ENCODE measurements around the gene PLA1A.

The PLA1A gene

DNA sequence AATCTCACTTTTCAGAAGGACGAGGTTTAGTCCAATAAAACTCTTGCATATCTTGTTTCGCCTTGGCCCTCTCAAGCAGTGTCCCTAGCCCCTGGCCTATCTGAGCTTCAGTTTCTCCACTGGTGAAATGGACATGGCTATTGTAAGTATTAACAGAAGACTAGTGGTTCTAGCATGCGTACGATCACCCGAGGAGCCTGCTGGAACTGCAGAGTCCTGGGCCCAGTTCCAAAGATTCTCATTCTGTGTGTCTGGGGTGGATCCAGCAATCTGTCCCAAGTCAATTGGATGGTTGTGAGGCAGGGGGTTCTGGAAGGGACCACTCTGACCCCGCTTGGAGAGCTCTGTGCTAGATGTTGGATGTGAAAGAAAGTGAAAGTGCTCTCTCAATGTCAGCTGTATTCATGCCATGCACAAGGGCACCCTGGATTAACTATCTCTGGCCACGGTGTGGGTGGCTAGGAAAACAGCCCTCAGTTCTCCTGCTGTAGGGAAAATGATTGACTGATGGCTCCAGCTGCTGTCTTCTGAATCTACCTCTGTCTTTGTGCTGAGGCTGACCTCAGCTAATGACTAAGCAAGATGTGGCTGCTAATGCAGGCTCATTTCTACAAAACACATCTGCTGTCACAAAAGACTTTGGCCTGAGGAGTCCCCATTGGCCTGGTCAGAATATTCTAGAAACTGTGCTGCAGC lies 1.9 kb upstream of the PLA1A start:
- Histone ChIP-seq H3K36me3 (ENCODE audit: control insufficient read depth, insufficient read depth, low read length) (no peaks in the 10 kb centered on the region), H3K9me3 (ENCODE audit: control insufficient read depth, insufficient read depth, low read depth, low read length) (no peaks in the 10 kb centered on the region; the same call in 1 of the 2 replicates), H3K9ac (ENCODE audit: low read length) (no peak overlapping the region), H3K27me3 (ENCODE audit: control insufficient read depth, insufficient read depth, low read length) (no peaks in the 10 kb centered on the region), H3K4me1 (ENCODE audit: control insufficient read depth, insufficient read depth, low read length) (peaks cover 2% of the 10 kb centered on the region; the same call in 1 of the 2 replicates), H3K4me3 (ENCODE audit: low read depth, low read length) (no peak overlapping the region), H3K27ac (ENCODE audit: low read depth, low read length) (no peak overlapping the region)

DNA sequence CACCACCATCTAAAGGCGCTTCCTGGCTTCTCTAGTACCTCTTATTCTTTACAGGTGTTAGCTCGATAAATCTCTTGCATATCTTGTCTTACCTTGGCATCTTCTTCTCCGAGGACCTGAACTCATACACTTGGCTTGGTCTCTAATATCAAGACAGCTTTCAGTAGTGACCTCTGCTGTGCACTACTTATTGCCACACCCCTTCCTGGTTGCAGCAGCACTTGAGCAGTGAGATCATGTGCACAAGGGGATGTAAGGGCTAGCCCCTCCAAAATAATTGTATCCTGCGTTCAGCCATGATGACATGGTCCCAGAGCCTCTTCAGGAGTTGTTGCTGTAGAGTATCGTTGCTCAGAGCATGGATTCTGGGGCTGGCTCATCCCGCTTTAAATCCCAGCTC lies 1.3 kb upstream of the PLA1A start:
- H3K36me3 ChIP-seq (ENCODE audit: control insufficient read depth, insufficient read depth, low read length), result no peaks in the 10 kb centered on the region
- no peak overlapping the region for H3K27ac ChIP-seq (ENCODE audit: low read depth, low read length)
- H3K4me1 ChIP-seq (ENCODE audit: control insufficient read depth, insufficient read depth, low read length), result peaks cover 2% of the 10 kb centered on the region; the same call in 1 of the 2 replicates
- no peaks in the 10 kb centered on the region for H3K9me3 ChIP-seq (ENCODE audit: control insufficient read depth, insufficient read depth, low read depth, low read length)
- H3K4me3 ChIP-seq (ENCODE audit: low read depth, low read length), result no peak overlapping the region
- H3K9ac ChIP-seq (ENCODE audit: low read length), result no peak overlapping the region
- H3K27me3 ChIP-seq (ENCODE audit: control insufficient read depth, insufficient read depth, low read length), result no peaks in the 10 kb centered on the region

DNA sequence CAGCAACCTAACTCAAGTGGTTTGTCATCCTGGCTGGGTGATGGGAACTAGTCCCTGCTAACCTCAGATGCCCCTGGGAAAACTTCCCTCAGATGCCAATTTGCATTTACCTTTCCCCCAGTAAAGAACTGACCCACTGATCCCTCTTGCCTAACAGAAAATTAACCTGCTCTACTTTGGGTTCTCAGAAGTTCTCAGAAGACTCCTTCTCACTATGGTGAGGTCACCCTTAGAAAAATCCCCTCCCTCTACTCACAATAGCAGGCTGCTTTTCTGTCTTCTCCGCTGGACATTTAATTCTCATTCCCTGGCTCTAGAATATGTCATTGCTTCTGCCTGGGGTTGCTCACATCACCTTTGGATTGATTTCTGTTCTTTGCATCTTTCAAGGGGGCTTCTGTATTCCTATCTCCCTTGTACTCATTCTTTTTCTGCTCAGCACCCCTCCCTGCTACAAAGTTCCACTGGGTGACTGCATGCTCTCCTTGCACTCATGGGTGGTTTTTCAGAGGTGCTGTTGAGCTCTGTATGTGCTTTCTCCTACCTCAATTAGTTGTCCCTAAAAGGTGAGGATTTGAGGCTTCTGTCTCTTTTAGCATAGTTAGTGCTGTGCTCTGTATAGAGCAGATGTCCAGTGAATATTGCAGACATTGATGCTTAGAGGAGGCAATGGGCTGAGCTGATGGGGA lies 869 bp downstream of the PLA1A start:
- Histone ChIP-seq H3K9ac (ENCODE audit: low read length) (no peak overlapping the region), H3K9me3 (ENCODE audit: control insufficient read depth, insufficient read depth, low read depth, low read length) (no peaks in the 10 kb centered on the region), H3K36me3 (ENCODE audit: control insufficient read depth, insufficient read depth, low read length) (no peaks in the 10 kb centered on the region), H3K4me1 (ENCODE audit: control insufficient read depth, insufficient read depth, low read length) (peaks cover 11% of the 10 kb centered on the region), H3K27ac (ENCODE audit: low read depth, low read length) (no peak overlapping the region), H3K27me3 (ENCODE audit: control insufficient read depth, insufficient read depth, low read length) (no peaks in the 10 kb centered on the region), H3K4me3 (ENCODE audit: low read depth, low read length) (no peak overlapping the region)

DNA sequence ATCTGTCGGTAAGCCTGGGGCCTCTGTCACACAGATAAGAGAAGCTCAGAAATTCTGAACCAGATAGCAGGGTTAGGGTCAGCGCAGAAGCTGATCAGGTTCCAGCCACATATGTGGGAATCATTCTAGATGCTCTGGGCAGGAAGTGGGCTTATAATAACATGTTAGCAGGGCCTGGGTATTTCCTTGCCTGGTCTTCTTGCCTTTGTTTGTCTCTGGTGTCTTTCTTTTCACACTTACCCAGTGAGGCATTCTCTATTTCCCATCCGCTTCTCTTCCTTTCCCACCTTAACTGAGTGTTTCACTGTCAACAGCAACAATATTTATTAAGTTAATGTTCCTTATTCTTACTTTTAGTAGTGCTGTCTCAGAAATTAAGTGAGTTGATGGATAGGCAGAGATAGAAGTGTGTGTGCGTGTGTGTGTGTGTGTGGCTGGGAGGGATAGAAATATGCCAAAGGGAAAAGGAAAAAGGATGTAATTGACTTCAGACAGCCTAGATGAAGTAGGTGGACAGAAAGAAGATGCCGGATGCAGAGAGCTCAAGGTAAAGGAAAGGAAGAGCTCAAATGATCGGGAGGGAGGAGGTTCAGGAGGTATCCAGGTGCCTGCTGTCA lies 2.0 kb downstream of the PLA1A start:
- peaks cover 12% of the 10 kb centered on the region for H3K4me1 ChIP-seq (ENCODE audit: control insufficient read depth, insufficient read depth, low read length)

DNA sequence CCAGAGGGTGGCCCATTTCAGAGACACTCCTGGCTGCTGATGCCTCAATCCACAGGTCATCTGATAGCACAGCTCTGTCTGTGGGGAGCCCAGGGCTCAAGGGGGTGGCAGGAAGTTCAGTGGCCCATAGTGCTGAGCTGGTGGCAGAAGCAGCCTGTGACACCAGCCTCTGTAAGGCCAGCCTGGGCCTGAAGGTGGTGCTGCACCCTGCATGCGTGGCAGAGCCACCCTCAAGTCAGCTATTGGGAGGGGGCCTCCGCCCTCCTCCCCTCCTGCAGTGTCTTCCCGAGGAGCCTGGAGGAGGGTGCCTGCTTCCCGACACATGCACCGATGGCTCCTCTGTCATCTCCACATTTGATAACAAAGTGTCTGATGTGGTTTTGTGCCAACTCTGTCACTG lies 3.0 kb downstream of the PLA1A start:
- Histone ChIP-seq H3K9me3 (ENCODE audit: control insufficient read depth, insufficient read depth, low read depth, low read length) (no peaks in the 10 kb centered on the region), H3K4me3 (ENCODE audit: low read depth, low read length) (no peak overlapping the region), H3K4me1 (ENCODE audit: control insufficient read depth, insufficient read depth, low read length) (peaks cover 12% of the 10 kb centered on the region), H3K27ac (ENCODE audit: low read depth, low read length) (no peak overlapping the region), H3K36me3 (ENCODE audit: control insufficient read depth, insufficient read depth, low read length) (no peaks in the 10 kb centered on the region), H3K27me3 (ENCODE audit: control insufficient read depth, insufficient read depth, low read length) (no peaks in the 10 kb centered on the region), H3K9ac (ENCODE audit: low read length) (no peak overlapping the region)

More for the DNA sequence above, 2.0 kb downstream of the PLA1A start:
- Histone ChIP-seq H3K27ac (ENCODE audit: low read depth, low read length) (no peak overlapping the region), H3K4me3 (ENCODE audit: low read depth, low read length) (no peak overlapping the region), H3K27me3 (ENCODE audit: control insufficient read depth, insufficient read depth, low read length) (no peaks in the 10 kb centered on the region), H3K36me3 (ENCODE audit: control insufficient read depth, insufficient read depth, low read length) (no peaks in the 10 kb centered on the region), H3K9ac (ENCODE audit: low read length) (no peak overlapping the region), H3K9me3 (ENCODE audit: control insufficient read depth, insufficient read depth, low read depth, low read length) (no peaks in the 10 kb centered on the region)

DNA sequence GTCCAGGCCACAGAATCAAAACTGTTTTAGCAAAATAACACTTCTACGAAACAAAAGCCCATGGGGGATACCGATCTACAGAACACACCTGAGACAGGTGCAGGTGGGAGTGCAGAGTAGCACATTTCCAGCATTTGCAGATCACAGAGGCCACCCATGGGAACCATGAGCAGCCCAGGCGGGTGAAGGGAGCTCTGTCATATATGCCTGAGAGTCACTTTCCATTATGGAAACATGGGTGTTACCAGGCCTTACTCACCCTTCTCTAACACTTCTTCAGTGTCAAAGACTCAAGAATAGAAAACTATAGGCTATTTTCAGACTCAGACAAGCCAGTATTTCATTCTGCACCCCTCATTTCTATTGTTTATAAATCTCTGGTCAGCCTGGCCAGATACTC lies 3.5 kb downstream of the PLA1A start:
- Histone ChIP-seq H3K9ac (ENCODE audit: low read length) (no peak overlapping the region), H3K36me3 (ENCODE audit: control insufficient read depth, insufficient read depth, low read length) (no peaks in the 10 kb centered on the region), H3K4me1 (ENCODE audit: control insufficient read depth, insufficient read depth, low read length) (peaks cover 12% of the 10 kb centered on the region), H3K9me3 (ENCODE audit: control insufficient read depth, insufficient read depth, low read depth, low read length) (no peaks in the 10 kb centered on the region), H3K4me3 (ENCODE audit: low read depth, low read length) (no peak overlapping the region), H3K27me3 (ENCODE audit: control insufficient read depth, insufficient read depth, low read length) (no peaks in the 10 kb centered on the region), H3K27ac (ENCODE audit: low read depth, low read length) (no peak overlapping the region)

DNA sequence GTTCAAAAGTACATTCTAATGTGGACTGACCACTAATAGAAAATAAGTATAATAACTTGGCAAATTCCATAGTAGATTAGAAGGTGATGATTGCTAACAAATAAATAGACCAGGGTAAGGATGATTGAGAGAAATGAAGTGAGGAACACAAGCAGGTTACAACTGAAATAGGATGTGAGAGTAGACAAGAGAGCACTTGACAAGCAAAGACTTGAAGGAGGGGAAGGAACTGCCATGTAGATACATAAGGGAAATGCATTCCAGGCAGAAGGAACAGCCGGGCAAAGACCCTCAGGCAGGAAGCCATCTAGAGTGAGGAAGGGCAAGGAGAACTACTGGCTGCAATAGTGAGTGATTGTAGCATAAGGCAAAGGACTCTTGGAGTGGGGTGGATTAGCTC lies 5.0 kb downstream of the PLA1A start:
- Histone ChIP-seq H3K36me3 (ENCODE audit: control insufficient read depth, insufficient read depth, low read length) (no peaks in the 10 kb centered on the region), H3K9me3 (ENCODE audit: control insufficient read depth, insufficient read depth, low read depth, low read length) (no peaks in the 10 kb centered on the region), H3K27ac (ENCODE audit: low read depth, low read length) (no peak overlapping the region), H3K4me3 (ENCODE audit: low read depth, low read length) (no peak overlapping the region), H3K9ac (ENCODE audit: low read length) (no peak overlapping the region), H3K27me3 (ENCODE audit: control insufficient read depth, insufficient read depth, low read length) (no peaks in the 10 kb centered on the region), H3K4me1 (ENCODE audit: control insufficient read depth, insufficient read depth, low read length) (peaks cover 12% of the 10 kb centered on the region)

DNA sequence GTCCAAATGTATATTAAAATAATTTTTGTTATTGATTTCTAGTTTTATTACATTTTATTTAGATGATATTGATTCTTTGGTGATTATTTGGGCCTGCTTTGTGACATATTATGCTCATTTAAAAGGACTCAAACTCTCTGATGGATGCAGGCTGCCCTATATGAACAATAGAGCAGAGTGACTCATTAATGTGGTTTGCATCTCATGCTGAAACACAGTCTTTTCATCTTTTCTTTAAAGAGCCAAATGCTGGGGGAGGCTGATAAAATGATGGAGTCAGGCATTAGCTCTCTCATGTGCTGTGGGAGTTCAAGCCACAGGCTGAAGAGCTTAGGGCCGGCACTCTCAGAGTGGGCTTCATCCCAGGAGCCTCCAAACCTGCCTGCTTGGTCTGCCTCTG lies 7.2 kb downstream of the PLA1A start:
- no peaks in the 10 kb centered on the region for H3K27me3 ChIP-seq (ENCODE audit: control insufficient read depth, insufficient read depth, low read length)
- no peak overlapping the region for H3K4me3 ChIP-seq (ENCODE audit: low read depth, low read length)
- H3K27ac ChIP-seq (ENCODE audit: low read depth, low read length), result no peak overlapping the region
- no peaks in the 10 kb centered on the region for H3K9me3 ChIP-seq (ENCODE audit: control insufficient read depth, insufficient read depth, low read depth, low read length)
- no peak overlapping the region for H3K9ac ChIP-seq (ENCODE audit: low read length)
- H3K36me3 ChIP-seq (ENCODE audit: control insufficient read depth, insufficient read depth, low read length), result no peaks in the 10 kb centered on the region
- H3K4me1 ChIP-seq (ENCODE audit: control insufficient read depth, insufficient read depth, low read length), result peaks cover 18% of the 10 kb centered on the region

DNA sequence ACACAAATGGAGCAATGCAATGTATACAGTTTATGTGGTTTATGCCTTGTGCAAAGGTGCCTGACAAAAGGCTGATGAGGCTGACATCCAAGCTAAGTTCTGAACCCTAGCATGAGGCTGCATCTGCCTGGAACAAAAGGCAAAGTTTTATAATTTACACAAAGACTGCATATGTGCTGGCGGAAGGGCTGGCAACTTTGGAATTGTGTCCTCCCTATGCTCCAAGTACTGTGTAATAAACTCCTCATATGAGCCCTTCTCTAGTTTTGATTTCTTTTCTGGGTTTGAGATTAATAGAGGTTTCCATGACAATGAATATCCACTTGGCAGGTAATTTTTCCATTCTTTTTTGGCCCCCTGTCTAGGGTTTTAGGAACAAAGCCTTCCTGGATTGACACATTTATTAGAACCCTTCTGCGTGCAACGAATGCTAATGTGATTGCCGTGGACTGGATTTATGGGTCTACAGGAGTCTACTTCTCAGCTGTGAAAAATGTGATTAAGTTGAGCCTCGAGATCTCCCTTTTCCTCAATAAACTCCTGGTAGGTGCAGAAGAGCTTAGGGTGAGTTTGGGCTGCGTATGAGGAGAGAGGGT lies 10.8 kb downstream of the PLA1A start:
- H3K9me3 ChIP-seq (ENCODE audit: control insufficient read depth, insufficient read depth, low read depth, low read length), result no peaks in the 10 kb centered on the region
- H3K27ac ChIP-seq (ENCODE audit: low read depth, low read length), result no peak overlapping the region
- no peak overlapping the region for H3K9ac ChIP-seq (ENCODE audit: low read length)
- no peaks in the 10 kb centered on the region for H3K36me3 ChIP-seq (ENCODE audit: control insufficient read depth, insufficient read depth, low read length)
- H3K27me3 ChIP-seq (ENCODE audit: control insufficient read depth, insufficient read depth, low read length), result no peaks in the 10 kb centered on the region
- no peak overlapping the region for H3K4me3 ChIP-seq (ENCODE audit: low read depth, low read length)
- H3K4me1 ChIP-seq (ENCODE audit: control insufficient read depth, insufficient read depth, low read length), result peaks cover 8% of the 10 kb centered on the region; the same call in 1 of the 2 replicates

DNA sequence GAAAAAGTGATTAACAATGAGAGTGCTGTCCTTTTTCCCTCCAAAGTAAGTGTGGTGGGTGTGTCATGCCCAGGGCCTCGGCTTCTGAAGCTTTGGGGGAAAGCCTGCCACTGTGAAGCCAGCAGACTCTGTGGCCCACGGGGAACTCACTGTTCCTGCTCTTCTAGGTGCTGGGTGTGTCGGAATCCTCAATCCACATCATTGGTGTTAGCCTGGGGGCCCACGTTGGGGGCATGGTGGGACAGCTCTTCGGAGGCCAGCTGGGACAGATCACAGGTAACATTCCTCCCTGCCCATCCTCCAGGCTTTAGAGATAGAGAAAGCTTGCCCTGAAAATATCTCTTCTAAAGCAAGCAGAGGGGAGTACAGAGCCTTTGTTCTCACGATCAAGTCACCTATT lies 11.6 kb downstream of the PLA1A start:
- H3K4me3 ChIP-seq (ENCODE audit: low read depth, low read length), result no peak overlapping the region
- no peak overlapping the region for H3K9ac ChIP-seq (ENCODE audit: low read length)
- no peaks in the 10 kb centered on the region for H3K36me3 ChIP-seq (ENCODE audit: control insufficient read depth, insufficient read depth, low read length)
- H3K9me3 ChIP-seq (ENCODE audit: control insufficient read depth, insufficient read depth, low read depth, low read length), result no peaks in the 10 kb centered on the region
- H3K4me1 ChIP-seq (ENCODE audit: control insufficient read depth, insufficient read depth, low read length), result 0 out of 2 replicates have a peak, but pooled peaks cover 6% of the 10 kb centered on the region
- H3K27ac ChIP-seq (ENCODE audit: low read depth, low read length), result no peak overlapping the region
- no peaks in the 10 kb centered on the region for H3K27me3 ChIP-seq (ENCODE audit: control insufficient read depth, insufficient read depth, low read length)

DNA sequence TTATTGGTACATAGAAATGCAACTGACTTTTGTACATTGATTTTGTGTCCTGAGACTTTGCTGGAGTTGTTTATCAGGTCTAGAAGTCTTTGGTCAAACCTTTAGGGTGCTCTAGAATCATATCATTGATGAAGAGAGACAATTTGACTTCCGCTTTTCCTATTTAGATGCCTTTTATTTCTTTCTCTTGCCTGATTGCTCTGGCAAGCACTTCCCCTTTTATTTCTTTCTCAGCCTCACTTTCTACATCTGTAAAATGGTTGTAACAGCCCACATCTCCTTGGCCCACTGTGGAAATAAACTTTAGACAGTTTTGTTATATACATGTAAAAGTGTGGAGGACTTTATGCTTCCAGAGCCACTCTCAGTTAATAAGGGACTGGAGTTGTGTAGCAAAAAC lies 14.0 kb downstream of the PLA1A start:
- no peaks in the 10 kb centered on the region for H3K9me3 ChIP-seq (ENCODE audit: control insufficient read depth, insufficient read depth, low read depth, low read length)
- H3K36me3 ChIP-seq (ENCODE audit: control insufficient read depth, insufficient read depth, low read length), result no peaks in the 10 kb centered on the region
- H3K4me1 ChIP-seq (ENCODE audit: control insufficient read depth, insufficient read depth, low read length), result 0 out of 2 replicates have a peak, but pooled peaks cover 6% of the 10 kb centered on the region
- H3K9ac ChIP-seq (ENCODE audit: low read length), result no peak overlapping the region
- H3K27me3 ChIP-seq (ENCODE audit: control insufficient read depth, insufficient read depth, low read length), result no peaks in the 10 kb centered on the region
- no peak overlapping the region for H3K27ac ChIP-seq (ENCODE audit: low read depth, low read length)
- H3K4me3 ChIP-seq (ENCODE audit: low read depth, low read length), result no peak overlapping the region

All from HUES6 (cell line).